Right forelimb (tissue), 1 donor: ENCODE data around the gene PRAME.
"Not testable (repeated sequence)": the region's sequence is repeated elsewhere in the genome, so short reads cannot be mapped to it uniquely, and the experiment has no call there.

Source experiments
- DNase-seq: peaks from one replicate; pipeline ENCODE4 v3.0.0-alpha.2; 2018

PRAME gene

GRCh38 chr22:22520020-22520656, 38.9 kb downstream of the PRAME start, which contains the start of gene ZNF280A:
ZNF280A (minus strand) TSS chr22:22520270; CDS start chr22:22515630, 4,640 bp downstream.
- DNase-seq: no peak

- no peak for DNase-seq
Observed at GRCh38 chr22:22519591-22519990, 39.5 kb downstream of the PRAME start.

GRCh38 chr22:22516992-22517391, 42.1 kb downstream of the PRAME start:
- no peak for DNase-seq

- DNase-seq: no peak
Observed at GRCh38 chr22:22515890-22516289, 43.2 kb downstream of the PRAME start.

GRCh38 chr22:22514431-22514830, 44.6 kb downstream of the PRAME start:
- DNase-seq: not testable (repeated sequence)

GRCh38 chr22:22513619-22514018, 45.4 kb downstream of the PRAME start:
- no peak for DNase-seq

- no peak for DNase-seq
Observed at GRCh38 chr22:22512951-22513350, 46.1 kb downstream of the PRAME start.

- not testable (repeated sequence) for DNase-seq
Observed at GRCh38 chr22:22510833-22511232, 48.2 kb downstream of the PRAME start.

- DNase-seq: not testable (repeated sequence)
Observed at GRCh38 chr22:22509912-22510311, 49.2 kb downstream of the PRAME start.

- DNase-seq: peak; percentile 88
Observed at GRCh38 chr22:22508274-22509176, 50.5 kb downstream of the PRAME start, which contains the start of gene ZNF280B. ZNF280B (minus strand) TSS chr22:22508742; CDS start chr22:22489398, 19,344 bp downstream.

- no peak for DNase-seq
Observed at GRCh38 chr22:22507743-22508273, 51.3 kb downstream of the PRAME start.

GRCh38 chr22:22506736-22507135, 52.3 kb downstream of the PRAME start:
- no peak for DNase-seq

- DNase-seq: no peak
Observed at GRCh38 chr22:22498267-22498666, 60.8 kb downstream of the PRAME start.
